Astrocyte (in vitro differentiated cells and primary cell): ENCODE measurements around the gene NFAM1. TPM values are rescaled to one million over a fixed set of nuclear protein-coding genes. Genes with fewer than 3 reads are reported as not detected.

ENCODE experiments used
- DNase-seq: peaks from one replicate; pipeline ENCODE4 v3.0.0-alpha.2; 2010; ENCODE audit warnings: low read depth
- FAIRE-seq: peaks from 2 replicates; lab custom pipeline; 2011; peaks lifted over from hg19 to GRCh38; lab: Jason Lieb, UNC
- H2AFZ ChIP-seq: 2 replicates; pipeline ENCODE4 v1.6.0; 2012; ENCODE audit warnings: low read depth, low read length, inconsistent platforms
- H3K27ac ChIP-seq: 2 replicates; pipeline ENCODE4 v1.5.1; 2011; ENCODE audit warnings: low read depth, low read length, inconsistent platforms
- H3K27me3 ChIP-seq: 2 replicates; pipeline ENCODE4 v1.6.0; 2011; ENCODE audit warnings: low read length, inconsistent platforms; ENCODE audit not compliant: insufficient read depth
- H3K36me3 ChIP-seq: 2 replicates; pipeline ENCODE4 v1.5.1; 2011; ENCODE audit warnings: low read length, inconsistent platforms; ENCODE audit not compliant: insufficient read depth
- H3K4me1 ChIP-seq: 2 replicates; pipeline ENCODE4 v1.5.1; 2011; ENCODE audit warnings: low read length, inconsistent platforms; ENCODE audit not compliant: insufficient read depth
- H3K4me2 ChIP-seq: 2 replicates; pipeline ENCODE4 v1.6.0; 2012; ENCODE audit warnings: low read length, inconsistent platforms
- H3K4me3 ChIP-seq: 2 replicates; pipeline ENCODE4 v1.5.1; 2011; ENCODE audit warnings: low read depth, mild to moderate bottlenecking, low read length, inconsistent platforms; ENCODE audit not compliant: insufficient read depth
- H3K79me2 ChIP-seq: 2 replicates; pipeline ENCODE4 v1.6.0; 2012; ENCODE audit warnings: mild to moderate bottlenecking, low read length, inconsistent platforms; ENCODE audit not compliant: insufficient read depth
- H3K9ac ChIP-seq: 2 replicates; pipeline ENCODE4 v1.6.0; 2012; ENCODE audit warnings: mild to moderate bottlenecking, low read length, inconsistent platforms
- H3K9me3 ChIP-seq: 2 replicates; pipeline ENCODE4 v1.5.1; 2012; ENCODE audit warnings: low read depth, mild to moderate bottlenecking, low read length, inconsistent platforms; ENCODE audit not compliant: insufficient read depth
- H4K20me1 ChIP-seq: 2 replicates; pipeline ENCODE4 v1.6.0; 2012; ENCODE audit warnings: low read length, inconsistent platforms; ENCODE audit not compliant: insufficient read depth
- H3K27ac Mint-ChIP-seq: one replicate; pipeline ENCODE4 v1.8.0; 2021; ENCODE audit warnings: mild to moderate bottlenecking, mixed read lengths; ENCODE audit not compliant: unreplicated experiment
- H3K27me3 Mint-ChIP-seq: one replicate; pipeline ENCODE4 v1.8.0; 2021; ENCODE audit warnings: low read depth, mixed read lengths; ENCODE audit not compliant: unreplicated experiment
- H3K36me3 Mint-ChIP-seq: one replicate; pipeline ENCODE4 v1.8.0; 2021; ENCODE audit warnings: low read depth, mixed read lengths; ENCODE audit not compliant: unreplicated experiment
- H3K4me1 Mint-ChIP-seq: one replicate; pipeline ENCODE4 v1.8.0; 2021; ENCODE audit warnings: low read depth, mixed read lengths; ENCODE audit not compliant: unreplicated experiment
- H3K4me3 Mint-ChIP-seq: one replicate; pipeline ENCODE4 v1.8.0; 2021; ENCODE audit warnings: mild to moderate bottlenecking, moderate library complexity, mixed read lengths; ENCODE audit not compliant: unreplicated experiment
- H3K9me3 Mint-ChIP-seq: one replicate; pipeline ENCODE4 v1.8.0; 2021; ENCODE audit warnings: mild to moderate bottlenecking, mixed read lengths; ENCODE audit not compliant: unreplicated experiment
- CTCF ChIP-seq: IDR thresholded peaks from 2 replicates; pipeline ENCODE4 v1.5.1; 2011; ENCODE audit warnings: low read depth, mild to moderate bottlenecking, inconsistent platforms, low read length, moderate library complexity; ENCODE audit not compliant: insufficient read depth
- EZH2 ChIP-seq: IDR thresholded peaks from 2 replicates; pipeline ENCODE4 v1.6.1; 2012; ENCODE audit warnings: mild to moderate bottlenecking, low read length, inconsistent platforms; ENCODE audit not compliant: insufficient read depth
- total RNA-seq: library from RNA; stranded (reverse); gene quantifications from 2 replicates; pipeline ENCODE4 v1.2.1, GENCODE V29; 2021

The NFAM1 gene
- total RNA-seq, 1 donor from 2014 or later, result 0.07 TPM

GRCh38 chr22:42410708-42411107 is 21.5 kb downstream of the NFAM1 start:
- Mint-ChIP-seq H3K36me3 (no peaks in the 10 kb centered on the region), H3K27ac (no peak overlapping the region), H3K9me3 (no peaks in the 10 kb centered on the region), H3K4me1 (peaks cover 3% of the 10 kb centered on the region), H3K27me3 (peaks cover 44% of the 10 kb centered on the region), H3K4me3 (no peak overlapping the region)
- FAIRE-seq, result no peak
- no peak overlapping the region for H2AFZ ChIP-seq
- H3K36me3 ChIP-seq, result no peaks in the 10 kb centered on the region
- no peak overlapping the region for H3K27ac ChIP-seq
- no peak for DNase-seq
- H3K27me3 ChIP-seq, result no peaks in the 10 kb centered on the region
- no peaks in the 10 kb centered on the region for H3K9me3 ChIP-seq
- no peaks in the 10 kb centered on the region for H3K4me1 ChIP-seq
- H3K4me3 ChIP-seq, result no peak overlapping the region
- H4K20me1 ChIP-seq, result no peaks in the 10 kb centered on the region
- H3K4me2 ChIP-seq, result no peak overlapping the region
- TF ChIP-seq CTCF (no peak), EZH2 (no peak)
- H3K79me2 ChIP-seq, result no peaks in the 10 kb centered on the region
- H3K9ac ChIP-seq, result no peak overlapping the region

- Histone ChIP-seq H3K27me3 (peaks cover 5% of the 10 kb centered on the region), H3K9me3 (no peaks in the 10 kb centered on the region), H2AFZ (no peak overlapping the region), H3K4me1 (no peaks in the 10 kb centered on the region), H3K4me3 (no peak overlapping the region), H3K27ac (no peak overlapping the region), H3K36me3 (no peaks in the 10 kb centered on the region), H4K20me1 (no peaks in the 10 kb centered on the region), H3K79me2 (no peaks in the 10 kb centered on the region), H3K9ac (no peak overlapping the region), H3K4me2 (no peak overlapping the region)
- Mint-ChIP-seq H3K4me3 (no peak overlapping the region), H3K9me3 (no peaks in the 10 kb centered on the region), H3K27me3 (peaks cover 54% of the 10 kb centered on the region), H3K27ac (no peak overlapping the region), H3K36me3 (no peaks in the 10 kb centered on the region), H3K4me1 (peaks cover 3% of the 10 kb centered on the region)
- no peak for FAIRE-seq
- TF ChIP-seq CTCF, result no peak
- no peak for TF ChIP-seq EZH2
- no peak for DNase-seq
Measured at GRCh38 chr22:42408810-42409529, 23.2 kb downstream of the NFAM1 start.

- no peaks in the 10 kb centered on the region for H3K9me3 Mint-ChIP-seq
- no peaks in the 10 kb centered on the region for H3K79me2 ChIP-seq
- no peak overlapping the region for H2AFZ ChIP-seq
- no peak overlapping the region for H3K4me3 ChIP-seq
- no peak for FAIRE-seq
- no peak for DNase-seq
- H3K36me3 ChIP-seq, result no peaks in the 10 kb centered on the region
- H3K4me3 Mint-ChIP-seq, result no peak overlapping the region
- no peak overlapping the region for H3K27ac ChIP-seq
- no peak for TF ChIP-seq EZH2
- no peak for TF ChIP-seq CTCF
- no peak overlapping the region for H3K4me2 ChIP-seq
- no peaks in the 10 kb centered on the region for H3K9me3 ChIP-seq
- H3K36me3 Mint-ChIP-seq, result no peaks in the 10 kb centered on the region
- no peaks in the 10 kb centered on the region for H4K20me1 ChIP-seq
- H3K27ac Mint-ChIP-seq, result no peak overlapping the region
- H3K4me1 ChIP-seq, result no peaks in the 10 kb centered on the region
- peaks cover 5% of the 10 kb centered on the region for H3K27me3 ChIP-seq
- H3K27me3 Mint-ChIP-seq, result peaks cover 59% of the 10 kb centered on the region
- no peak overlapping the region for H3K9ac ChIP-seq
- peaks cover 3% of the 10 kb centered on the region for H3K4me1 Mint-ChIP-seq
Measured at GRCh38 chr22:42408276-42408675, 23.9 kb downstream of the NFAM1 start.
